K562 (cell line): ENCODE results near the gene MYH11. TPM values are rescaled to one million over a fixed set of nuclear protein-coding genes. Genes with fewer than 3 reads are reported as not detected.

Experiments used
- ATAC-seq: fragments of 200-7000 bp; cut with Tn5 transposase; 3 replicates; pipeline ENCODE4 v1.9.1; 2020; ENCODE audit warnings: moderate library complexity
- BruUV-seq: library from RNA; stranded (reverse); fragments of 400-500 nt; replicated peaks from 2 replicates; lab custom pipeline; 2021; lab: Mats Ljungman, UMichigan
- CTCF ChIA-PET: fragments of 300-600 bp; formaldehyde crosslinking; extraction: SDS; loops from one replicate; lab custom pipeline; 2021; ENCODE audit warnings: low intra/inter-chr PET ratio; lab: Yijun Ruan, JAX
- POLR2A ChIA-PET: fragments of 300-600, 350-650 bp; sonication (Branson Sonifier 250); formaldehyde crosslinking; extraction: SDS; loops from one replicate; lab custom pipeline; 2021; ENCODE audit warnings: antibody characterized with exemption, inconsistent platforms; lab: Yijun Ruan, JAX
- DNase-seq, 4 experiments: peaks; one replicate each; pipeline versions ENCODE4 v3.0.0 to v3.0.0-alpha.2; 2011 to 2018; ENCODE audit warnings: low spot score in 3 of 4, mixed read lengths in 3 of 4; ENCODE audit errors: extremely low read depth in 1 of 4
- FAIRE-seq: peaks from 2 replicates; lab custom pipeline; 2011; peaks lifted over from hg19 to GRCh38; lab: Jason Lieb, UNC
- H2AFZ ChIP-seq: 2 replicates; pipeline ENCODE4 v1.6.0; 2011; ENCODE audit warnings: low read depth, low read length, control low read depth, inconsistent platforms
- H3K27ac ChIP-seq: fragments of 200-600 bp; 3 replicates; pipeline ENCODE4 v1.8.0; 2011; ENCODE audit warnings: low read depth, mild to moderate bottlenecking, control low read depth, inconsistent platforms, low read length, moderate library complexity, mixed read lengths; ENCODE audit errors: extremely low read depth
- H3K27me3 ChIP-seq, 2 experiments: fragments of 300-600 bp in 1 of 2; 2 replicates in 1 of 2; 3 replicates in 1 of 2; pipeline versions ENCODE4 v1.6.0 to v1.8.0; 2011; ENCODE audit warnings: inconsistent platforms in 2 of 2, low read length in 2 of 2, mild to moderate bottlenecking in 1 of 2, mixed read lengths in 1 of 2, moderate library complexity in 1 of 2; ENCODE audit not compliant: control insufficient read depth in 2 of 2, insufficient read depth in 2 of 2
- H3K36me3 ChIP-seq: fragments of 300-600 bp; 3 replicates; pipeline ENCODE4 v1.8.0; 2011; ENCODE audit warnings: mild to moderate bottlenecking, low read length, inconsistent platforms; ENCODE audit not compliant: control insufficient read depth, insufficient read depth
- H3K4me1 ChIP-seq, 2 experiments: fragments of 200-600 bp in 1 of 2; replicated peaks in 1 of 2; 2 replicates in 1 of 2; 3 replicates in 1 of 2; pipeline versions ENCODE4 v1.5.1 to v1.8.0; 2011; ENCODE audit warnings: inconsistent platforms in 2 of 2, low read length in 2 of 2, mild to moderate bottlenecking in 1 of 2, mixed read lengths in 1 of 2, moderate library complexity in 1 of 2; ENCODE audit not compliant: control insufficient read depth in 2 of 2, insufficient read depth in 2 of 2
- H3K4me2 ChIP-seq: 2 replicates; pipeline ENCODE4 v1.6.1; 2011; ENCODE audit warnings: low read length, control low read depth, inconsistent platforms, mixed read lengths; ENCODE audit not compliant: insufficient read depth
- H3K4me3 ChIP-seq: fragments of 200-600 bp; sonication (generic), shearing (Covaris generic); 2 replicates; pipeline ENCODE4 v1.5.1; 2016; ENCODE audit warnings: control low read depth, inconsistent platforms
- H3K79me2 ChIP-seq: fragments of 200-600 bp; 3 replicates; pipeline ENCODE4 v1.8.0; 2011; ENCODE audit warnings: low read length, inconsistent platforms; ENCODE audit not compliant: control insufficient read depth, insufficient read depth
- H3K9ac ChIP-seq, 2 experiments: 2 replicates each; pipeline versions ENCODE4 v1.6.0 to v1.6.1; 2011; ENCODE audit warnings: low read depth in 2 of 2, low read length in 2 of 2, control low read depth in 1 of 2, inconsistent platforms in 1 of 2, mild to moderate bottlenecking in 1 of 2, mixed read lengths in 1 of 2; ENCODE audit not compliant: insufficient read depth in 1 of 2
- H3K9me1 ChIP-seq: one replicate; pipeline ENCODE4 v1.6.0; 2011; ENCODE audit warnings: inconsistent platforms, mild to moderate bottlenecking, low read length, moderate library complexity; ENCODE audit not compliant: control insufficient read depth, insufficient read depth
- H3K9me3 ChIP-seq: replicated peaks from 2 replicates; pipeline ENCODE4 v1.5.1; 2011; ENCODE audit warnings: low read depth, low read length, inconsistent platforms; ENCODE audit not compliant: control insufficient read depth, insufficient read depth
- H4K20me1 ChIP-seq: replicated peaks from 2 replicates; pipeline ENCODE4 v1.6.1; 2011; ENCODE audit warnings: low read length, inconsistent platforms, mixed read lengths; ENCODE audit not compliant: control insufficient read depth, insufficient read depth
- BCOR ChIP-seq: fragments of 450-650 bp; IDR thresholded peaks from 2 replicates; pipeline ENCODE4 v1.6.1; 2016
- KDM1A ChIP-seq, 2 experiments: fragments of 450-650 bp; IDR thresholded peaks; 2 replicates each; pipeline ENCODE4 v1.6.1; 2016; ENCODE audit warnings: mild to moderate bottlenecking in 2 of 2
- KLF16 ChIP-seq: IDR thresholded peaks from 2 replicates; pipeline ENCODE4 v1.6.1; 2016; ENCODE audit warnings: antibody characterized with exemption
- RBM25 ChIP-seq: fragments of 200-400 bp; formaldehyde crosslinking; IDR thresholded peaks from 2 replicates; pipeline ENCODE4 v1.6.1; 2018; ENCODE audit warnings: low read length, low read depth, moderate library complexity; ENCODE audit not compliant: severe bottlenecking
- RCOR1 ChIP-seq, 2 experiments: IDR thresholded peaks; 2 replicates each; pipeline ENCODE4 v1.6.1; 2012; ENCODE audit warnings: low read depth in 2 of 2, low read length in 2 of 2, borderline replicate concordance in 1 of 2, improper control_type of control experiment in 1 of 2
- ZNF121 ChIP-seq: sonication (generic); formaldehyde crosslinking; conservative IDR thresholded peaks from 2 replicates; pipeline ENCODE4 v1.8.0; 2022; ENCODE audit warnings: missing genetic modification reagents
- WGBS: fragments of 100-300 bp; shearing (Covaris generic); methylation state at CpG from one replicate; pipeline ENCODE4 v1.1.6; 2016; ENCODE audit warnings: low coverage, mixed read lengths; ENCODE audit not compliant: insufficient coverage; ENCODE audit errors: missing lambda C conversion rate; 5-methylcytosine and 5-hydroxymethylcytosine counted together
- in situ Hi-C: fragments of 300-500 bp; cut with MboI; formaldehyde crosslinking; loops from 4 replicates; pipeline ENCODE4 v1.15.0; 2018; ENCODE audit warnings: inconsistent platforms, mixed read lengths
- intact Hi-C: fragments of 100-400 bp; cut with micrococcal nuclease; formaldehyde crosslinking; loops from 2 replicates; pipeline ENCODE4 v1.14.2; 2022
- polyA plus RNA-seq, 8 experiments: library from polyadenylated mRNA; depleted of rRNA in 4 of 8; stranded (reverse) in 5 of 8; unstranded in 3 of 8; fragments of >200 nt; fragmentation: Nextera tagmentation in 2 of 8; fragmentation: Illumina TruSeq in 1 of 8; extraction: Ambion mirVana in 2 of 8; extraction: Trizol in 1 of 8; gene quantifications; 2 replicates each; pipeline versions ENCODE4 v1.2.1 to v1.2.3, GENCODE V29; 2011 to 2014; ENCODE audit warnings: inconsistent platforms in 1 of 8, missing spikeins in 1 of 8
- total RNA-seq, 7 experiments: library from RNA; depleted of rRNA in 6 of 7; stranded (reverse); fragments of >200 nt in 6 of 7; fragmentation: Illumina TruSeq in 2 of 7; extraction: Trizol in 2 of 7; gene quantifications; 2 replicates each; pipeline versions ENCODE4 v1.2.1 to v1.2.3, GENCODE V29; 2011 to 2021; ENCODE audit warnings: low replicate concordance in 1 of 7
- TF ChIP-seq, protein P1 (sequence below), 2 experiments: IDR thresholded peaks; 2 replicates each; pipeline ENCODE4 v1.6.1; 2011; ENCODE audit warnings: borderline replicate concordance in 1 of 2, control low read depth in 1 of 2, low read depth in 1 of 2, low read length in 1 of 2, mild to moderate bottlenecking in 1 of 2, mixed read lengths in 1 of 2, moderate library complexity in 1 of 2; ENCODE audit not compliant: insufficient read depth in 1 of 2, insufficient read length in 1 of 2, poor library complexity in 1 of 2, severe bottlenecking in 1 of 2; ENCODE audit errors: extremely low read depth in 1 of 2

Gene MYH11
- total and polyA plus RNA-seq, 9 of the 15 experiments (the other 6 are each of a cell fraction or from before 2014, with no cell fraction given) = 0.05 to 0.47 (median 0.08) TPM; not detected in 5

DNA sequence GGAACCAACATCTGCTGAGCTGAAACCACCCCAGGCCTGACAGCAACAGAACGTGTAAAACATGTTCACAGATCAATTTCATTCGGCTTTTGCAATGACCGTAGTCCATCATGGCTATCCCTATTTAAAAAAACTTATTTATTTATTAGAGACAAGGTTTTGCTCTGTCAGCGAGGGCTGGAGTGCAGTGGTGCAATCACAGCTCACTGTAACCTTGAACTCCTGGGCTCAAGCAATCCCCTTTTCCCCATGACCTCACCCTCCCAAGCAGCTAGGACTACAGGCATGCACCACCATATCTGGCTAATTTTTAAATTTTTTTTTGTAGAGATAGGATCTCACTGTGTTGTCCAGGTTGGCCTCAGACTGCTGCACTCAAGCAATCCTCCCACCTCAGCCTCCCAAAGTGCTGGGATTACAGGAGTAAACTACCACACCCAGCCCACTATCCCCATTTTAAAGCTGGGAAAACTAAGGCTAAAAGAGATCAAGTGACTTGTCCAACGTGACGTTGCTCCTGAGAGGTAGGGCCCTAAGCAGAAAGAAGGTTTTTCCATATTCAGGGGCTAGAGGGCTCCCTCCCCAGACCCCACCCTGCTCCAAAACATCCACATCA, 77.7 kb downstream of the MYH11 start:
- Histone ChIP-seq H3K4me3 (no peak overlapping the region), H3K9ac (no peak overlapping the region), H3K9me1 (no peaks in the 10 kb centered on the region), H3K36me3 (no peaks in the 10 kb centered on the region), H2AFZ (no peak overlapping the region), H3K27ac (no peak overlapping the region), H3K4me2 (no peak overlapping the region), H3K4me1 (peaks cover 0 to 3% of the 10 kb centered on the region in 2 experiments; a peak in 2 of 5 replicates), H3K79me2 (no peaks in the 10 kb centered on the region), H4K20me1 (0 out of 2 replicates have a peak, but pooled peaks cover 4% of the 10 kb centered on the region), H3K9me3 (no peaks in the 10 kb centered on the region), H3K27me3 (peaks cover 15 to 43% of the 10 kb centered on the region in 2 experiments; a peak in 4 of 5 replicates)
- intact Hi-C loops (loop anchor here (5.0 kb wide), 1 partner anchor 43 kb away; no protein-coding TSS in a partner anchor), in situ Hi-C loops (loop anchor here (5.0 kb wide), 2 partner anchors 348 to 413 kb away; no protein-coding TSS in a partner anchor)
- DNase-seq (no peak), ATAC-seq (no peak), FAIRE-seq (no peak)
- ChIA-PET POLR2A (interaction anchor here (0.6 kb wide), 2 partner anchors 8 to 212 kb away, joined by 3 read pairs; no protein-coding TSS in a partner anchor), CTCF (no interaction called here)
- 19% methylated on average over 6 of the region's 6 CpGs for WGBS
- no TSS peak for BruUV-seq
- peak; percentile 65; the same call in 1 of the 2 replicates for TF ChIP-seq BCOR
- TF ChIP-seq RBM25 = peak; percentile 59
- TF ChIP-seq ZNF121 (CRISPR knock-in tag) = peak; percentile 32; the same call in 1 of the 2 replicates
- no peak for TF ChIP-seq KLF16
- no peak for TF ChIP-seq RCOR1 (IDR thresholded peaks at IDR 0.05; ENCODE audit: borderline replicate concordance in 1 of 2, low read depth in 2 of 2, low read length in 2 of 2)
- TF ChIP-seq KDM1A (IDR thresholded peaks at IDR 0.05) = 0 out of 4 replicates have a peak, but pooled peaks of 1 of the 2 experiments have one; percentile 16
- TF ChIP-seq, protein P1, sequence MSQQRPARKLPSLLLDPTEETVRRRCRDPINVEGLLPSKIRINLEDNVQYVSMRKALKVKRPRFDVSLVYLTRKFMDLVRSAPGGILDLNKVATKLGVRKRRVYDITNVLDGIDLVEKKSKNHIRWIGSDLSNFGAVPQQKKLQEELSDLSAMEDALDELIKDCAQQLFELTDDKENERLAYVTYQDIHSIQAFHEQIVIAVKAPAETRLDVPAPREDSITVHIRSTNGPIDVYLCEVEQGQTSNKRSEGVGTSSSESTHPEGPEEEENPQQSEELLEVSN (IDR thresholded peaks at IDR 0.05; ENCODE audit: borderline replicate concordance in 1 of 2, extremely low read depth in 1 of 2, insufficient read depth in 1 of 2, insufficient read length in 1 of 2, low read depth in 1 of 2, low read length in 1 of 2, poor library complexity in 1 of 2, severe bottlenecking in 1 of 2) = no peak
